ENCODE data around the gene GPRASP1.
A peak's percentile ranks its signal among the peaks of the same experiment; 100 is the strongest.
"Not testable (repeated sequence)": the region's sequence is repeated elsewhere in the genome, so short reads cannot be mapped to it uniquely, and the experiment has no call there.

GPRASP1 gene, protein sequence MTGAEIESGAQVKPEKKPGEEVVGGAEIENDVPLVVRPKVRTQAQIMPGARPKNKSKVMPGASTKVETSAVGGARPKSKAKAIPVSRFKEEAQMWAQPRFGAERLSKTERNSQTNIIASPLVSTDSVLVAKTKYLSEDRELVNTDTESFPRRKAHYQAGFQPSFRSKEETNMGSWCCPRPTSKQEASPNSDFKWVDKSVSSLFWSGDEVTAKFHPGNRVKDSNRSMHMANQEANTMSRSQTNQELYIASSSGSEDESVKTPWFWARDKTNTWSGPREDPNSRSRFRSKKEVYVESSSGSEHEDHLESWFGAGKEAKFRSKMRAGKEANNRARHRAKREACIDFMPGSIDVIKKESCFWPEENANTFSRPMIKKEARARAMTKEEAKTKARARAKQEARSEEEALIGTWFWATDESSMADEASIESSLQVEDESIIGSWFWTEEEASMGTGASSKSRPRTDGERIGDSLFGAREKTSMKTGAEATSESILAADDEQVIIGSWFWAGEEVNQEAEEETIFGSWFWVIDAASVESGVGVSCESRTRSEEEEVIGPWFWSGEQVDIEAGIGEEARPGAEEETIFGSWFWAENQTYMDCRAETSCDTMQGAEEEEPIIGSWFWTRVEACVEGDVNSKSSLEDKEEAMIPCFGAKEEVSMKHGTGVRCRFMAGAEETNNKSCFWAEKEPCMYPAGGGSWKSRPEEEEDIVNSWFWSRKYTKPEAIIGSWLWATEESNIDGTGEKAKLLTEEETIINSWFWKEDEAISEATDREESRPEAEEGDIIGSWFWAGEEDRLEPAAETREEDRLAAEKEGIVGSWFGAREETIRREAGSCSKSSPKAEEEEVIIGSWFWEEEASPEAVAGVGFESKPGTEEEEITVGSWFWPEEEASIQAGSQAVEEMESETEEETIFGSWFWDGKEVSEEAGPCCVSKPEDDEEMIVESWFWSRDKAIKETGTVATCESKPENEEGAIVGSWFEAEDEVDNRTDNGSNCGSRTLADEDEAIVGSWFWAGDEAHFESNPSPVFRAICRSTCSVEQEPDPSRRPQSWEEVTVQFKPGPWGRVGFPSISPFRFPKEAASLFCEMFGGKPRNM (N-terminal part only)

GRCh38 chrX:102651242-102652011 is at the start of gene GPRASP1:
Gene GPRASP1 (plus strand): TSS chrX:102651483. CDS start chrX:102653914, 2,431 bp downstream.
- no peak for DNase-seq

DNA sequence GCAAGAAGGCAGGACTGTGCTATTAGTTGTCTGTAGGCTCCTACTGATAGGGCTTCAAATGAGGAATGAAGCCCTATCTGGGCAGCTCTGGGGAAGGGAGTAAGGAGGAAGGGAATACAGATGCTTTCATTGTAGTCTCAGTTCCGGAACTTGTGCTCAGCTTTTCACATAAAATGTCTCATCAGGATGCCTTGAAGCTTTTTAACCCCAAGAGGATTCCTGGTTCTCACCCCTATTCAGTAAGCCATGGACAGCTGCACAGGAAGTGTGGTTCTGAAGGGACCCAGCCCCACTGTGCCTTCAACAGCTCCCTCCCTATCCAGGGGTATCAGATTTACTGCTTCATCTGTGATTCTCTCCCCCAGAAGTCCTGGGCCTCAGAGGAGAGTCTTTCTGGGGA is 47.0 kb upstream of the GPRASP1 start:
- no peak for DNase-seq

GRCh38 chrX:102606115-102606514 is 45.2 kb upstream of the GPRASP1 start:
- no peak for DNase-seq

DNA sequence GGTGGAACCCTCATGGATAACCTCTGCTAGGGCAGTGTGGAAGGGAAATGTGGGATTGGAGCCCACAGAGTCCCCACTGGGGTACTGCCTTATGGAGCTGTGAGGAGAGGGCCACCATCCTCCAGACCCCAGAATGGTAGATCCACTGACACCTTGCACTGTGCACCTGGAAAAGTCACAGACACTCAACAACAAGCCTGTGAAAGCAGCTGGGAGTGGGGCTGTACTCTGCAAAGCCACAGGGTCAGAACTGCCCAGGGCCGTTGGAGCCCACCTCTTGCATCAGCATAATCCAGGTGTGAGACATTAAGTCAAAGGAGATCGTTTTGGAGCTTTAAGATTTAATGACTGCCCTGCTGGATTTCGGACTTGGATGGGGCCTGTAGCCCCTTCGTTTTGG is 40.4 kb upstream of the GPRASP1 start:
- DNase-seq: no peak

- DNase-seq: no peak
Measured at GRCh38 chrX:102624105-102624504, 27.2 kb upstream of the GPRASP1 start.

GRCh38 chrX:102627640-102628039 is 23.6 kb upstream of the GPRASP1 start:
- DNase-seq: no peak

- DNase-seq: no peak
Measured at GRCh38 chrX:102637561-102637960, 13.7 kb upstream of the GPRASP1 start.

GRCh38 chrX:102650903-102651241 is 411 bp upstream of the GPRASP1 start:
- DNase-seq: no peak

- DNase-seq: no peak
Measured at GRCh38 chrX:102652031-102652688, 877 bp downstream of the GPRASP1 start.

DNA sequence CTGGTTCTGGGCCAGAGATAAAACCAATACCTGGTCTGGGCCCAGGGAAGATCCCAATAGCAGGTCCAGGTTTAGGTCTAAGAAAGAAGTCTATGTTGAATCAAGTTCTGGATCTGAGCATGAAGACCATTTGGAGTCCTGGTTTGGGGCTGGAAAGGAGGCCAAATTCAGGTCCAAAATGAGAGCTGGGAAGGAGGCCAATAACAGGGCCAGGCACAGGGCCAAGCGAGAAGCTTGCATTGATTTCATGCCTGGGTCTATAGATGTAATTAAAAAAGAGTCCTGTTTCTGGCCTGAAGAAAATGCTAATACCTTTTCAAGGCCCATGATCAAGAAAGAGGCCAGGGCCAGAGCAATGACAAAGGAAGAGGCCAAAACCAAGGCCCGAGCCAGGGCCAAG is 3.4 kb downstream of the GPRASP1 start:
- DNase-seq: no peak

- DNase-seq: no peak
Measured at GRCh38 chrX:102658556-102658955, 7.3 kb downstream of the GPRASP1 start.

- DNase-seq: peak; percentile 87
Measured at GRCh38 chrX:102659790-102660757, 8.8 kb downstream of the GPRASP1 start.

- not testable (repeated sequence) for DNase-seq
Measured at GRCh38 chrX:102663820-102664219, 12.5 kb downstream of the GPRASP1 start.

DNA sequence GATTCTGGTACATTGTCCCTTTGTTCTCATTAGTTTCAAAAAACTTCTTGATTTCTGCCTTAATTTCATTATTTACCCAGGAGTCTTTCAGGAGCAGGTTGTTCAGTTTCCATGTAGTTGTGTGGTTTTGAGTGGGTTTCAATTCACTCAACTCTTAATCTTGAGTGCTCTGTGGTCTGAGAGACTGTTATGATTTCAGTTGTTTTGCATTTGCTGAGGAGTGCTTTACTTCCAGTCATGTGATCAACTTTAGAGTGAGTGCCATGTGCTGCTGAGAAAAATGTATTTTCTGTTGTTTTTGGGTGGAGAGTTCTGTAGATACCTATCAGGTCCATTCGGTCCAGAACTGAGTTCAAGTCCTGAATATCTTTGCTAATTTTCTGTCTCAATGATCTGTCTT is 15.8 kb downstream of the GPRASP1 start:
- not testable (repeated sequence) for DNase-seq

DNA sequence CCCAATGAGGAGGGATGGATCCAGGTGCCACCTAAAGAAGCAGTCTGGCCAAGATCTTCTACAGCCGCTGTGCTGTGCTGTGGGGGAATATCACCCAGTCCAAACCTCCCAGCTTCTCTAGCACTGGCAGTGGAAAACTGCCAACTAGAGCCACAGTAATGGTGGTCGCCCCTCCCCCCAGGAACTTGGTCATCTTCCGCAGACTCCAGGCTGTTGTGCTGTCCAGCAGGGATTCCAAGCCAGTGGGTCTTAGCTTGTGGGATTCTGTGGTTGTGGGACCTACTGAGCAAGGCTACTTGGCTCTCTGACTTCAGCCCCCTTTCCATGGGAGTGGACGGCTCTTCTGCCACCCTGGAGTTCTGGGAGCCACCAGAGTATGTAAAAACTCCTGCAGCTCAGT is 18.2 kb downstream of the GPRASP1 start:
- DNase-seq: no peak

DNA sequence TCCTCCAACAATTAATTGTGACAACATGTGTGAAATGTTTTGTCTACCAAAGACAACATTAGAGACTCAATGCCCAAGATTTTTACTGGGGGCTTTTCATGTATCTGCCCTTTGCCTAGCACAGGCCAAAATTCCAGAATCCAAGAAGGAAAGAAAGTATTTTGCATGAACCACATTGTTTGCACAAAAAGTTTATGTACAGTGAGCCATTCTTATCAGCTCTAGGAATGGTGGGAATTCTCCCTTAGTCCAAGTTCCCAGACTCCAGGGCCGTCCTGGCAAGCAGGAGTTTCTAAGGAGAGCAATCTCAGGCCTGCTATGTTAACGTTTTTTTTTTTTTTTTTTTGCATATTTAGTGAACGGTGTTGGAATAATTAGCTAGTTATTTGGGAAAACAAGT is 21.6 kb downstream of the GPRASP1 start:
- DNase-seq: no peak

DNA sequence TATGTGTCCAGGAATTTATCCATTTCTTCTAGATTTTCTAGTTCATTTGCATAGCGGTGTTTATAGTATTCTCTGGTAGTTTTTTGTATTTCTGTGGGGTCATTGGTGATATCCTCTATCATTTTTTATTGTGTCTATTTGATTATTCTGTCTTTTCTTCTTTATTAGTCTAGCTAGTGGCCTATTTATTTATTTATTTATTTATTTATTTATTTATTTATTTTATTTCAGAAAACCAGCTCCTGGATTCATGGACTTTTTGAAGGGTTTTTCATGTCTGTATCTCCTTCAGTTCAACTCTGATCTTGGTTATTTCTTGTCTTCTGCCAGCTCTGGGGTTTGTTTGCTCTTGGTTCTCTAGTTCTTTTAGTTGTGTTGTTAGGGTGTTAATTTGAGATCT is 26.2 kb downstream of the GPRASP1 start:
- not testable (repeated sequence) for DNase-seq

- no peak for DNase-seq
Measured at GRCh38 chrX:102684772-102685520, 33.7 kb downstream of the GPRASP1 start.

DNA sequence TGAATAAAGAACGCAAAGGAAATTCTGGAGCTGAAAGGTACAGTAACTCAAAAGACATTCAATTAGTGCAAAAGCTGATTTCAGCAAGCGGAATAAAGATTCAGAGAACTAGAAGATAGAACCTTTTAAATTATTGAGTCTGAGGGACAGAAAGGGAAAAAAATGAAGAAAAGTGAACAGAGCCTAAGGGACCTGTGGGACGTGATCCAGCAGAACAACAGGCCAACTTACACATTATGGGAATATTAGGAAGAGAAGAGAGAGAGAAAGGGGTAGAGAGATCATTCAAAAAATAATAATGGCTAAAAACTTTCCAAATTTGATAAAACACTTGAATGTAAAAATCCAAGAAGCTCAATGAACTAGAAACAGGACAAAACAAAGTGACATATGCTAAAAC is 43.5 kb downstream of the GPRASP1 start:
- no peak for DNase-seq

DNA sequence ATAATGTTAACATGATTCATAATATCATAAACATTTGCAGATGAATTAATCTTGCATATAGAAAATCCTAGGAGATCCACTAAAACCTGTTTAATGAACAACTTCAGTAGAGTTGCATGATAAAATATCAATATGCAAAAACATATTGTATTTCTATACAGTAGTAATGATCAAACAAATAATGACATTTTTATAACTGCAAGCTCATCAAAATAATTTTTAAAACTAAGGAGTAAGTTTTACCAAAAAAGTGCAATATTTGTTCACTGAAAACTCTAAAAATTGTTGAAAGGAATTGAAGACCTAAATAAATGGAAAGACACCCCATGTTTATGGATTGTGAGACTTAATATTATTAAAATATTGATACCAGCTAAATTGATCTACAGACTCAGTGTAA is 45.0 kb downstream of the GPRASP1 start:
- DNase-seq: no peak
